H1 (cell line): ENCODE measurements around the gene SNED1. TPM values are rescaled to one million over a fixed set of nuclear protein-coding genes. Genes with fewer than 3 reads are reported as not detected.

Experiments used
- ATF3 ChIP-seq: IDR thresholded peaks from 2 replicates; pipeline ENCODE4 v1.6.1; 2011; ENCODE audit warnings: low read depth, mild to moderate bottlenecking, low read length; ENCODE audit not compliant: insufficient read depth
- BCL11A ChIP-seq, 2 experiments: IDR thresholded peaks; one replicate each; pipeline ENCODE4 v1.6.1; 2011; ENCODE audit warnings: low read depth in 2 of 2, low read length in 2 of 2, mild to moderate bottlenecking in 2 of 2
- GABPA ChIP-seq: IDR thresholded peaks from 2 replicates; pipeline ENCODE4 v1.6.1; 2011; ENCODE audit warnings: mild to moderate bottlenecking, low read length, moderate library complexity, borderline replicate concordance; ENCODE audit not compliant: insufficient read depth
- KDM5A ChIP-seq: fragments of 200-600 bp; IDR thresholded peaks from 2 replicates; pipeline ENCODE4 v1.7.1; 2012; ENCODE audit warnings: mild to moderate bottlenecking, low read length, inconsistent platforms, mixed read lengths
- MAFK ChIP-seq: IDR thresholded peaks from 2 replicates; pipeline ENCODE4 v1.6.1; 2012; ENCODE audit warnings: low read depth, mild to moderate bottlenecking, improper control_type of control experiment, low read length
- POLR2A ChIP-seq, 2 experiments: IDR thresholded peaks; 1 replicate in 1 of 2; 2 replicates in 1 of 2; pipeline ENCODE4 v1.6.1; 2011; ENCODE audit warnings: low read depth in 2 of 2, low read length in 2 of 2, mild to moderate bottlenecking in 2 of 2; ENCODE audit errors: control extremely low read depth in 1 of 2
- SP4 ChIP-seq: IDR thresholded peaks from 2 replicates; pipeline ENCODE4 v1.6.1; 2012; ENCODE audit warnings: low read length, inconsistent platforms
- polyA plus RNA-seq, 7 experiments: library from polyadenylated mRNA; depleted of rRNA in 3 of 7; stranded (reverse) in 5 of 7; unstranded in 2 of 7; fragments of >200 nt in 5 of 7; fragments of 200-250 nt in 2 of 7; gene quantifications; 1 replicate in 5 of 7; 2 replicates in 1 of 7; 4 replicates in 1 of 7; pipeline versions ENCODE4 v1.2.1 to v1.2.3, GENCODE V29; 2011 to 2013; ENCODE audit warnings: missing spikeins in 2 of 7, mixed read lengths in 2 of 7
- total RNA-seq: library from RNA; stranded (reverse); fragmentation: NEBNext Ultra II Directional; extraction: Animal tissue kit (Norgen Biotek cat#: 25700); gene quantifications from 2 replicates; pipeline ENCODE4 v1.2.1, GENCODE V29; 2021

The SNED1 gene
- total and polyA plus RNA-seq, 2 of the 8 experiments (the other 6 are each of a cell fraction or from before 2014, with no cell fraction given) = 1.9 TPM

- TF ChIP-seq KDM5A (no peak), GABPA (no peak), BCL11A (IDR thresholded peaks at IDR 0.05; ENCODE audit: low read depth in 2 of 2, low read length in 2 of 2) (no peak), MAFK (no peak), POLR2A (IDR thresholded peaks at IDR 0.05; ENCODE audit: control extremely low read depth in 1 of 2, low read depth in 2 of 2, low read length in 2 of 2) (no peak), SP4 (no peak), ATF3 (no peak)
Measured at GRCh38 chr2:241115361-241115760, 116.9 kb downstream of the SNED1 start (continued).
